Stimulated activated naive CD8-positive, alpha-beta T cell treated with anti-CD3 and anti-CD28 coated beads, Interleukin-15, Interleukin-2, amounts not matched to agents 100 ng/mL and 50 ng/mL, for 24 hours (primary cell): ENCODE measurements around the gene RNU1-2.
"Not testable (repeated sequence)": the region's sequence is repeated elsewhere in the genome, so short reads cannot be mapped to it uniquely, and the experiment has no call there.

ENCODE experiments used
- H3K27ac Mint-ChIP-seq: one replicate; pipeline ENCODE4 v1.8.0; 2021; ENCODE audit warnings: mild to moderate bottlenecking, mixed read lengths
- H3K27me3 Mint-ChIP-seq: one replicate; pipeline ENCODE4 v1.8.0; 2021; ENCODE audit warnings: mixed read lengths
- H3K36me3 Mint-ChIP-seq: one replicate; pipeline ENCODE4 v1.8.0; 2021; ENCODE audit warnings: low read depth, mixed read lengths
- H3K4me1 Mint-ChIP-seq: one replicate; pipeline ENCODE4 v1.8.0; 2021; ENCODE audit warnings: low read depth, mixed read lengths
- H3K4me3 Mint-ChIP-seq: one replicate; pipeline ENCODE4 v1.8.0; 2021; ENCODE audit warnings: mild to moderate bottlenecking, mixed read lengths
- H3K9me3 Mint-ChIP-seq: one replicate; pipeline ENCODE4 v1.8.0; 2021; ENCODE audit warnings: mixed read lengths

The RNU1-2 gene

DNA sequence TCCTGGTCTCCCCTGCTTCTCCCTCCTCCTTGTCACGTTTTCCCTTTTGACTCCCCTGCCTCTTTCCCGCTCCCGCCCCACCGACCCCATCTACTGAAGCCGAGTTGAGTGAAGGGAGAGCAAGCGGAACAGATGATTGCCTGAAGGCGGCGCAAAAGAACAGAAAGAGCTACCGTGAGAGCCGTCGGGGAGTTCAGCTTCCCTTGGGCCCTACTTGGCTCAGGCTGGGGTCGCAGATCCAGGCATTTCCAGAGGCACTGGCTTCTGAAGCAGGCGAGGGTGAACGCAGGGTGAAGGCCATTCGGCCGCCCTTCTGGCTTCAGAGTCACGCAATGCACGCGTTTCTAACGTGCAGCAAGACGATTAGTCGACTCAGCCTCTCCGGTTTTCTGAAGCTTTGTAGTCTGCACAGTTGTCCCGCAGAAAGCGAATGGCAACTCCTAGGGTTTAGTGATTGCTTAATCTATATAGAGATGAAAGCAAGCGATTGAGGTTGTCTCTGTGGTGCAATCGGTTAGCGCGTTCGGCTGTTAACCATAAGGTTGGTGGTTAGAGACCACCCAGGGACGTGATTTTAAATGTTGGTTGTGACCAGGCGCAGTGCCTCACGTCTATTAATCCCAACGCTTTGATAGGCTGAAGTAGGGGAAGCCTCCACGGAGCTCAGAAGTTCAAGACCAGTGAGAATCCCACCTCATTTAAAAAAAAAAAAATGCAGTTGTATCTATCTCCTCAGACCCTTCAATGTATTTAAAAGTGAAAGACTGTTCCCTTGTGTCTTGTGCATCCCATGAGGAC, 20.6 kb upstream of the RNU1-2 start:
- H3K9me3 Mint-ChIP-seq, H3K36me3 Mint-ChIP-seq, H3K4me3 Mint-ChIP-seq, H3K27ac Mint-ChIP-seq: not testable (repeated sequence)
- Mint-ChIP-seq H3K4me1 (peaks cover 16% of the 10 kb centered on the region), H3K27me3 (peaks cover 50% of the 10 kb centered on the region)

DNA sequence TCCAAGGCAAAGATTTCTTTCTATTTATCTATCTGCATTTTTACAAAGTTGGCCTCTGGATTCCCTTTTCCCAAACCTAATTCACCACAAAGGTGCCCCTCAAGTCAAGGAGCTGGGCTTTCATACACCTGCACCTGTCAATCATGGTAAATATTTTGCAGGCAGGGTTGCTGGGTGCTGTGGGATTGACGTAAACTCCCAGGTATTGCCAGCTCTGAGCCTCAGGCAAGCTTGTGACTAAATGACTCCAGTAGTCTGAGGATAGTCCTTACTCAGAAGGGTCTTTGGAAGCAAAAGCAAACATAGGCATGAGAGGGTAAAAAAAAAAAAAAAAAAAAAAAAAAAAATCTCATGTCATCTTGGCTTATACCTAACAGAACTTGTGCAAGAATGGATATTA, 14.0 kb upstream of the RNU1-2 start:
- H3K27me3 Mint-ChIP-seq: peaks cover 42% of the 10 kb centered on the region
- H3K27ac Mint-ChIP-seq, H3K36me3 Mint-ChIP-seq, H3K9me3 Mint-ChIP-seq, H3K4me1 Mint-ChIP-seq, H3K4me3 Mint-ChIP-seq: not testable (repeated sequence)

DNA sequence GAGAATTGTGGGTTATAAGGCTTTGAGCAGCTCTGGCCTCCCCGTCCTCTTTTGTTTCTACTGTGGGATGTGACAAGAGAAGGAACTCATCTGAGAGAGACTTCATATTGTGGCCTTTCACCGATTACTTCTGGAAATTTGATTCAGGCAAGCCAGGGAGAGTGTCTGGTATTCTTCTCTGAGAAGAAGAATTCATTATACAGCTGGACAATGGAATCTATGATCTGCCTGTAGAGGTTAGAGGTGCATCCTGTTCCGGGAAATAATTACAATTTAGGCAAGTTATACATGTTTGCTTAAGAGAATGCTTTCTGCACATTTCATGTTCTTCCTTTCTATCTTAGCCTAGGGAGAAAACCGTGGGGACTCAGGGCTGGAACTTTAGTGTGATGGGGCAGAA, 12.8 kb upstream of the RNU1-2 start:
- Mint-ChIP-seq H3K4me3 (no peak overlapping the region), H3K9me3 (no peaks in the 10 kb centered on the region), H3K4me1 (peaks cover under 1% of the 10 kb centered on the region), H3K36me3 (no peaks in the 10 kb centered on the region), H3K27ac (no peak overlapping the region), H3K27me3 (peaks cover 42% of the 10 kb centered on the region)

DNA sequence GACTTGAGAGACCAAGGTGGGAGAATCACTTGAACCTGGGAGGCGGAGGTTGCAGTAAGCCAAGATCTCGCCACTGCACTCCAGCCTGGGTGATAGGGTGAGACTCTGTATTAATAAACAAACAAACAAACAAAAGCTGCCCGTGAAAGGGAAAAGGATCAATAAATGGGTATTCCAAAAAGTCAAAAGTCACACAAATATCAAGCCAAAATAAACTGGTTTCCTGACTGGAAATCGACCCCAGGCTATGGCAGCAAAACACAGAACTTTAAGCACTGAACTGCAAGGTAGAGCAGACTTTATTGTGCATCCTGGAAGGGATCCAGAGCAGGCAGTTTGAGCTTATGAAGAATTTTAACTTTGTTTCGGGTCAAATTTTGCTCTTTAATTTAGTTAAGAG, 11.3 kb upstream of the RNU1-2 start:
- peaks cover 34% of the 10 kb centered on the region for H3K27me3 Mint-ChIP-seq

DNA sequence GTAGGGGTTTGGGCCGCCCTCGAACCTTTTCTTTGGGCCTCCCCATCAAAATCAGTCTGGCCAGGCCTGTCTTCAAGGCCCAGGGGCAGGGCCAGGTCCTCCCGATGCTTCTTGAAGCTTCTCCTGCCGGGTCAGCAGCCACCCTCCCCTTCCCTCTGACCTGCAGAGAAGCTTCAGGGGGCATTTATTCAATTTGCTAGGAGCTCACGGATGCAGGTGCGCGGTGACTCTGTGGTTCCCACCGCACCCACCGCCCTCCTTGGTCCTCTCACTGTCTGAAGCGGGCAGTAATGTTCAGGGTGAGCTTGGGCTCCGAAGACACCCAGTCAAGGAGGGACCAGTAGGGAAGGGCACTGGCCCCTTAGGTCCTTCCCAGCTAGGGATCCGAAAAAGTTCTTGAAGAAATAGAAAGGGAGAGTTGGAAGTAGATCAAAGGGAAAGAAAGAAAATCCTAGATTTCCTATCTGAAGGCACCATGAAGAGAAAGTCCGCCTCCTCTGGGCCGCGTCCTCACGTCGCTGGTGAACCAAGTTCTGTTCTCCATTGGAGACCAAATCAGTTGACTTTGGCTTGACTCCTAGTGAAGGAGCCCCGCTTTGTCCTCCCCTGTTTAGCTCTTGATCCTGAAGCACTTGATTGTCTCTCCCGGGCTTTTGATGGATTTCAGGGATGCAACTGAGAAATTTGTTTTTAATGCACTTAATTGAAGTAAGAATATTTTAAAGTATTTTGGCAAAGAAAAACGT, 8.7 kb upstream of the RNU1-2 start:
- H3K36me3 Mint-ChIP-seq: no peaks in the 10 kb centered on the region
- no peak overlapping the region for H3K4me3 Mint-ChIP-seq
- no peaks in the 10 kb centered on the region for H3K9me3 Mint-ChIP-seq
- peaks cover 15% of the 10 kb centered on the region for H3K27me3 Mint-ChIP-seq
- H3K4me1 Mint-ChIP-seq: peaks cover 24% of the 10 kb centered on the region
- no peak overlapping the region for H3K27ac Mint-ChIP-seq

More for the DNA sequence above, 11.3 kb upstream of the RNU1-2 start:
- not testable (repeated sequence) for H3K27ac Mint-ChIP-seq, H3K9me3 Mint-ChIP-seq, H3K4me3 Mint-ChIP-seq, H3K36me3 Mint-ChIP-seq
- H3K4me1 Mint-ChIP-seq: peaks cover 14% of the 10 kb centered on the region

DNA sequence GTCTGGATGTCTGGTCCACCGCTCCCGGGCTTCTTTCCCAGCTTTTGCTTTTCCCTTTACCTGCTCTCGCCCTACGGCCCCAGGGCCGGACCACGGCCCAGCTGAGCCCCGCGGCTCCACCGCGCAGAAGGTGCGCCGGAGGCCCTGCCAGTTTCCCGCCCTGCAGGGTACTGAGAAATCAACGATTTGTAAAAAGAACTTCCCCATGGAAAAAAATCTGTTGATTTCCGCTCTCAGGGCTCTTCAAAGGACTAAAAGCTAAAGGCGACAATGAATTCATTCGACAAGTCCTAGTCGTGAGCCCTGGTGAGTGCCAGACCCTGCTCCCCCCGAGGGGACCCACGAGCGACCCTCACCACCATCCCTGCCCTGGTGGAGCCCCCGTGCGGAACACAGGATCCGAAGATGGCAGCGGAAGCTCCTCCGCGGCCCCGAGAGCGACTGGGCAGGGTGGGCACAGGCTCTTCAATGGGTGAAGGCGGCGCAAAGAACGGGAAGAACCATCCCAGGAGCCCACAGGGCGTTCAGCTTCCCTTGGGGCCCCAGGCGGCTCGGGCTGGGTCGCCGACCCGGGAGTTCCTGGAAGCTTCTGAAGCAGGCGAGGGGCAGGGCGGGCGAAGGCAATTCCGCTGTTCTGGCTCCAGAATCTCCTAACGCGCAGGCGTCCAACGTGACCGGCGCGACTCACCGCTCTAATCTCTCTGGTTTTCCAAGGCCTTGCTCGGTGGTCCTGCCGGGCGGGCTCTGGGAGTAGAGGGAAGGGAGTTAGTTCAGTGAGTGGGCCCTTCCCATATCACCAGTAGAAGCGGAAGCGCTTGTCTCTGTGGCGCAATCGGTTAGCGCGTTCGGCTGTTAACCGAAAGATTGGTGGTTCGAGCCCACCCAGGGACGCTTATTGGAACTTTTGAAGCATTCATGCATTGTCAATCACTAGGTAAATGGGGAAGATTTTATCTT, 6.6 kb upstream of the RNU1-2 start:
- H3K4me1 Mint-ChIP-seq: peaks cover 25% of the 10 kb centered on the region
- no peaks in the 10 kb centered on the region for H3K9me3 Mint-ChIP-seq
- peaks cover 3% of the 10 kb centered on the region for H3K27me3 Mint-ChIP-seq
- H3K36me3 Mint-ChIP-seq: no peaks in the 10 kb centered on the region
- peak overlapping the region; percentile 90 for H3K4me3 Mint-ChIP-seq
- H3K27ac Mint-ChIP-seq: peak overlapping the region; percentile 88

DNA sequence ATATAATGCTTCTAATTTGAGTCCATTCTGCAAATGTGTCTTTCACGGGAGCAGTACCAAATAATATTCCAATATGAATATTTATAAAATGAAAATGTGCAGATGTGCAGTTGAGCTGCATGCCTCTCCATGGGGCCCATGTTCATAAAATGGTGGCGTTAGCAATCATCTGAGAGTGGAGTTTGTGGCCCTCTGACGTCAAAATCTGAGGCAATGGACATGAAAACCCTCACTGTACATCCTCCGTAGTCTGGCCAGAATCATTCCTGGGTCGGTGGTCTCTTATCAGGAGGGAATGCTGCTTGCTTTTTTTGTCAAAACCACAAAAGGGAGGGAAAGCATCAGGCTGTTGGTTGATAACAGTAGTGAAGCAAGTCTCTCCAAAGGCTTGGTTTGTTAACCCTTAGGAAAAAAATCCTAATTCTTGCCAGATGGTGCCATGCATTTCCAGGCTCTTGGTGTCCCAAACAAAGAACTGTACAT, 5.2 kb upstream of the RNU1-2 start:
- Mint-ChIP-seq H3K4me3 (peak overlapping the region; percentile 90), H3K4me1 (peaks cover 35% of the 10 kb centered on the region)
- not testable (repeated sequence) for H3K9me3 Mint-ChIP-seq, H3K27ac Mint-ChIP-seq, H3K27me3 Mint-ChIP-seq, H3K36me3 Mint-ChIP-seq

DNA sequence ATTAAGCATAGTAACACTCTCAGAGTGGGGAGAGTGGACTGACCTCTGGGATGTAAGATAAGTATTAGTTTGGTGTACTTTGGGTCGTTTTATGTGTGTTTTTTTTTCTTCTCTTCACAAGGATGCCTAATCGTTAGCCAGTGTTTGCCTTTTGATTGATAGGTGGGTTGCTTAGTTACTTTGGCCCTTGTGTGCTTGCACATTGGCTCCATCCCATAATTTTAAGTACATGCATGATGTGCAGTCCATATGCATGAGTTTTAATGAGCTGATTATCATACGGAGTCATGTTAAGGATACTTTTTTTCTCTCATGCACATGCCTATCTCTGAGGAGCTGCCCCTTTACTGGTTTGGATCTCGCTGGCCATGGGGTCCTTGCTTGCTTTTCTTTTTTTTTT, 4.7 kb upstream of the RNU1-2 start:
- not testable (repeated sequence) for H3K4me3 Mint-ChIP-seq, H3K27me3 Mint-ChIP-seq, H3K36me3 Mint-ChIP-seq, H3K9me3 Mint-ChIP-seq, H3K27ac Mint-ChIP-seq
- H3K4me1 Mint-ChIP-seq: peaks cover 37% of the 10 kb centered on the region

DNA sequence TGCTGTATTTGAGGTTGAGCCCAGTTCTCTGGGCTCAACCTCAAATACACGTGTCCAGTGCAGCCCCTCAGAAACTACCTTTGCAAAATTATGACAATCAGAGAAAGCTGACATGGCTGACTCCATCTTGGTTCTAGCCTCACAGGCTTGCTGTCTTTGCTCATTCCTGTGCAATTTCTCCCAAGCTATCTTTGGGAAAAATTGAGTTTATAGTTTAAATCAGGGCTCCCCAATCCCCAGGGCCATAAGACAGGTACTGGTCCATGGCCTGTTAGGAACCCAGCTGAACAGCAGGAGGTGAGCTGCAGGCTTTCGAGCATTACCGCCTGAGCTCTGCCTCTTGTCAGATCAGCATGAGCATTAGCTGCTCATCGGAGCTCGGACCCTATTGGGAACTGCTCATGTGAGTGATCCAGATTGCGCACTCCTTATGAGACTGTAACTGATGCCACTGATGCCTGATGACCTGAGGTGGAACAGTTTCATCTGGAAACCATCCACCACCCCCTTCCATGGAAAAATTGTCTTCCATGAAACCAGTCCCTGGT, 2.7 kb upstream of the RNU1-2 start:
- not testable (repeated sequence) for H3K27ac Mint-ChIP-seq, H3K4me3 Mint-ChIP-seq
- H3K4me1 Mint-ChIP-seq: peaks cover 54% of the 10 kb centered on the region

DNA sequence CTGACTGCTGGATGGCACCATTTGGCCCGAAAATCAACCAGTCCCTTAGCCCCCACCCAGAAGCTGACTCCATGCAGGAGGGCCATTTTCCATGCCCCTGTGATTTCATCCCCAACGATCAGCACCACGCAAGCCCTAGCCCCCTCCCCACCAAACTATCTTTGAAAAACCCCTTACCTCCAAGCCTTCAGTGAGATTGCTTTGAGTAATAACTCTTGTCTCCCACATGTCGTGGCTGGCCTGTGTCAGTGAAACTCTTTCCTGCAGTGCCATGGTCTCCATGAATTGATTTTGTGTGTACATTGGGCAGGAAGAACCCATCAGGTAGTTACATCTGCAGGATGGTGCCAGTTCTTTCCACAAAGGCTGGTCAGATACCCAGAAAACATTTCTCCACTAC, 2.0 kb upstream of the RNU1-2 start:
- peaks cover 52% of the 10 kb centered on the region for H3K4me1 Mint-ChIP-seq
- not testable (repeated sequence) for H3K4me3 Mint-ChIP-seq, H3K27me3 Mint-ChIP-seq, H3K9me3 Mint-ChIP-seq, H3K36me3 Mint-ChIP-seq, H3K27ac Mint-ChIP-seq

More for the DNA sequence above, 2.7 kb upstream of the RNU1-2 start:
- not testable (repeated sequence) for H3K36me3 Mint-ChIP-seq, H3K9me3 Mint-ChIP-seq, H3K27me3 Mint-ChIP-seq

DNA sequence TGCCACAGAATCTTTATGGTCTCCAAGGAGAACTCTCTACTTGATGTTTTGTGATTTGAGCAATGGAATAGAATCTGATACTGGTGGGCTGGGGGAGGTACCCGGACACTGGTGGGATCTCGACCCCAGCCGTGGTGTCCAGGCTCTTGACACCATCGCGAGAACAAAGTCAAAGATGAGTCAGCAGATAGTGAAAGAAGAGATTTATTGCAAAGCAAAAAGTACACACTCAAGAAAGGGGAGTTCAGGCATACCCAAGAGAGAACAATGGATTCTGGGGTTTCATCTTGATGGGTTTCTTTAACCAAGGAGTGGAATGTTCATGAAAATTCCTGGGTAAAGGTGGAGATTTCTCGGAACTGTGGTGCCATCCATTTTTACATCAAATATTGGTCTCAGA, 1.4 kb upstream of the RNU1-2 start:
- H3K36me3 Mint-ChIP-seq, H3K9me3 Mint-ChIP-seq, H3K27me3 Mint-ChIP-seq, H3K27ac Mint-ChIP-seq: not testable (repeated sequence)
- Mint-ChIP-seq H3K4me3 (peak overlapping the region; percentile 77), H3K4me1 (peaks cover 48% of the 10 kb centered on the region)

DNA sequence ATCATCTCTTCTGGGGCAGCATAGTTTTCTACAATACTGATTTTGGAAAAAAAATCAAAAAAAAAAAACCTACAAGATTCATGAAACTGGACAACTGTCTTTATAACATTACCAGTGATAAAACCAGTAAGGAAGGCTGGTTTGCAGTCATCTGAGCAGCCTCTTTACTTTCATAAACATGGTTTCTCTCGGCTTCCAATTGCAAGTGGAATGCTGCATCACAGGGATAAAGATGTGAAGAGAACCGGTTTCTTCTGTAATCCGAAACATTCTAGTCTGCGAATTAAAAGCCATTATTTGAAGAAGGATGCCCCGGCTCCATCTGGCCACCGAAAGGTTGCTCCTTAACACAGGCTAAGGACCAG, 565 bp upstream of the RNU1-2 start:
- H3K36me3 Mint-ChIP-seq, H3K27me3 Mint-ChIP-seq, H3K9me3 Mint-ChIP-seq: not testable (repeated sequence)
- H3K27ac Mint-ChIP-seq: peak overlapping the region; percentile 100
- H3K4me1 Mint-ChIP-seq: peaks cover 39% of the 10 kb centered on the region
- H3K4me3 Mint-ChIP-seq: peak overlapping the region; percentile 77

DNA sequence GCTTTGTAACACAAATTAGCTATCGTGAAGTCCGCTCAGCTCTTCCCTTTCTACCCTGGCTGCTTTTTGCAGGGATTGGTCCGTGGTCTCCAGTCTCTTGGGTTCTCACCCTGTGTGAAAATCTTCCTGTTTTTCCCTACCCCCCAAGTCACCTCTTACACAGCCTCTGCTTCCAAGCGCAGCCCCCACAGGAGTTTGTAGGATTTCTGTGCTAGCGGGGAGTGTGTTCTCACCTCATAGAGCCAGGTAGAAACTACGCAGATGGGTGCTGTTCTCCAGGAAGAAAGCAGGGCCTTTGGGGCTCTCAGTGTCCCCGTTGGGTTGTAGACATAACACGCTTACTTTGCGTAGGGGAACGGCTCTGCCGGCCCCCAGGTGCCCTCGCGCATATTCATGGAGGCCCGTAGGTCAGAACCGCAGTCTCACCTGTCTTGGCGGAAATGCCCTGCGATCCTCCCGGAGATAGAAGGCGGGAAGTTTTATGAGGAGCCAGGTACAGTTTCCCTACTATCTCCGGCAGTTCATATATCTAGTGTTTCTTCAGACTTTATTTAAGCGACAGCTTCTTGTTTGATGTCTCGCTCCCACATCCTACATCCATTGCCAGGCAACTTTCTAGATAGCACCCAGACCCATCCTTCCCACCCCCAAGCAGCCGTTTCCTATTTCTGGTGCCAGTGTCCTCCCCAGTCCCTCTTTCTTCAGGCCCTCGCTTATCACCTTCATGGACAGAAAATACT, 706 bp downstream of the RNU1-2 start:
- H3K27me3 Mint-ChIP-seq, H3K36me3 Mint-ChIP-seq, H3K9me3 Mint-ChIP-seq: not testable (repeated sequence)
- peaks cover 46% of the 10 kb centered on the region for H3K4me1 Mint-ChIP-seq
- peak overlapping the region; percentile 100 for H3K27ac Mint-ChIP-seq
- H3K4me3 Mint-ChIP-seq: peak overlapping the region; percentile 73

DNA sequence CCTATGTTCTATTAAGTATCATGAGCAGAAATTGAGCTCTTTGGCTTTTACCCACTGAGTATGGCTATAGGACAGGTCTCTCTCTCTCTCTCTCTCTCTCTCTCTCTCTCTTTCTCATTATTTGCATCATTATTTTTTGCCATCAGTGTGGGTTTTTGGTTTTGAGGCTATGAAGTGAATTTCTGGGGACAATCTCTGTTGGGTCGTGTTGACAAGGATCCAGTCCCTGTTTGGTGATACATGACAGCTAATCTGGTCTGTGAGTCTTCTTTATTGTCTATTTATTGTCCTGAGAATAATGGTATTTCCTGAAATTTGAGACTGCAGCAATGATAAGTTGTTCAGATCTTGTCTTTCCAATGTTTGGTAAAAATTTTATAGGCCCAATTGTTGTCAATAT, 1.9 kb downstream of the RNU1-2 start:
- H3K9me3 Mint-ChIP-seq, H3K36me3 Mint-ChIP-seq, H3K27me3 Mint-ChIP-seq: not testable (repeated sequence)
- H3K4me3 Mint-ChIP-seq: peak overlapping the region; percentile 48
- peak overlapping the region; percentile 77 for H3K27ac Mint-ChIP-seq
- peaks cover 56% of the 10 kb centered on the region for H3K4me1 Mint-ChIP-seq
